ENCODE measurements around the gene ANKS1B.

DNA sequence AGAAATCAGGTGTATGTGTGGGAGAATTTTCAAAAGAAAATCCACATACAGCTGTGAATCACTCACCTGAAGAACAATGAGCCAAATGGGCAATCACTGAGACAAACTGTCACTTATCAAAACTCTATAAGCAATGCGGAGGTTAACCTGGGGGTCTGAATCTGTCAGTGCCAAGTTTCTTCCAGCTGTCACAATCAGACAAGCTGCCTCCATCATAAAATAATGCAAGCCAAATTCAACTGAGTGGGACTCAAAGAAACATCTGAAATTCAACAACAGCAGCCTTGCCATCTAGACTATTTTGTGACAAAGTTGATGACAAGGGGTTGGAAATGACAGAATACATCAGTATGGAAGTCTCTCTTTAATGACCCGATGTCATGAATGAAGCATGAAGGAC is 276.9 kb downstream of the ANKS1B start:
- TF ChIP-seq, protein P1, sequence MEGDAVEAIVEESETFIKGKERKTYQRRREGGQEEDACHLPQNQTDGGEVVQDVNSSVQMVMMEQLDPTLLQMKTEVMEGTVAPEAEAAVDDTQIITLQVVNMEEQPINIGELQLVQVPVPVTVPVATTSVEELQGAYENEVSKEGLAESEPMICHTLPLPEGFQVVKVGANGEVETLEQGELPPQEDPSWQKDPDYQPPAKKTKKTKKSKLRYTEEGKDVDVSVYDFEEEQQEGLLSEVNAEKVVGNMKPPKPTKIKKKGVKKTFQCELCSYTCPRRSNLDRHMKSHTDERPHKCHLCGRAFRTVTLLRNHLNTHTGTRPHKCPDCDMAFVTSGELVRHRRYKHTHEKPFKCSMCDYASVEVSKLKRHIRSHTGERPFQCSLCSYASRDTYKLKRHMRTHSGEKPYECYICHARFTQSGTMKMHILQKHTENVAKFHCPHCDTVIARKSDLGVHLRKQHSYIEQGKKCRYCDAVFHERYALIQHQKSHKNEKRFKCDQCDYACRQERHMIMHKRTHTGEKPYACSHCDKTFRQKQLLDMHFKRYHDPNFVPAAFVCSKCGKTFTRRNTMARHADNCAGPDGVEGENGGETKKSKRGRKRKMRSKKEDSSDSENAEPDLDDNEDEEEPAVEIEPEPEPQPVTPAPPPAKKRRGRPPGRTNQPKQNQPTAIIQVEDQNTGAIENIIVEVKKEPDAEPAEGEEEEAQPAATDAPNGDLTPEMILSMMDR (IDR thresholded peaks at IDR 0.05), result no peak
- no peak for TF ChIP-seq POLR2A (IDR thresholded peaks at IDR 0.05)
